Activated CD8-positive, alpha-beta T cell treated with anti-CD3 and anti-CD28 coated beads for 36 hours (primary cell): ENCODE data around the gene LGR6. TPM values are rescaled to one million over a fixed set of nuclear protein-coding genes. Genes with fewer than 3 reads are reported as not detected.
A peak's percentile ranks its signal among the peaks of the same experiment; 100 is the strongest.

Experiments used
- ATAC-seq: fragments of 200-7000 bp; cut with Tn5 transposase; one replicate; pipeline ENCODE4 v1.10.0; 2021; ENCODE audit warnings: mild to moderate bottlenecking, moderate library complexity
- CTCF ChIA-PET: fragments of 350-600 bp; sonication (Branson Sonifier 250); formaldehyde crosslinking; loops from one replicate; lab custom pipeline; 2021; ENCODE audit warnings: antibody characterized with exemption; lab: Charles Lee
- POLR2A ChIA-PET: fragments of 350-600 bp; sonication (Branson Sonifier 250); formaldehyde crosslinking; loops from one replicate; lab custom pipeline; 2021; ENCODE audit warnings: antibody characterized with exemption; lab: Charles Lee
- DNase-seq: peaks from one replicate; pipeline ENCODE4 v3.0.0-alpha.2; 2020
- H3K27ac Mint-ChIP-seq: one replicate; pipeline ENCODE4 v1.8.0; 2021; ENCODE audit warnings: mild to moderate bottlenecking, mixed read lengths
- H3K27me3 Mint-ChIP-seq: one replicate; pipeline ENCODE4 v1.8.0; 2021; ENCODE audit warnings: mixed read lengths
- H3K36me3 Mint-ChIP-seq: one replicate; pipeline ENCODE4 v1.8.0; 2021; ENCODE audit warnings: low read depth, mixed read lengths
- H3K4me1 Mint-ChIP-seq: one replicate; pipeline ENCODE4 v1.8.0; 2021; ENCODE audit warnings: low read depth, mixed read lengths
- H3K4me3 Mint-ChIP-seq: one replicate; pipeline ENCODE4 v1.8.0; 2021; ENCODE audit warnings: mild to moderate bottlenecking, moderate library complexity, mixed read lengths
- H3K9me3 Mint-ChIP-seq: one replicate; pipeline ENCODE4 v1.8.0; 2021; ENCODE audit warnings: mixed read lengths
- CTCF ChIP-seq: fragments of 200-600 bp; IDR thresholded peaks from one replicate; pipeline ENCODE4 v1.8.0; 2022; ENCODE audit warnings: antibody characterized with exemption, mild to moderate bottlenecking
- intact Hi-C: fragments of 100-400 bp; cut with micrococcal nuclease; formaldehyde crosslinking; loops from one replicate; pipeline ENCODE4 v1.10.0; 2022
- total RNA-seq, 2 experiments: library from RNA; stranded (reverse); gene quantifications; one replicate each; pipeline ENCODE4 v1.2.3, GENCODE V29; 2021

The LGR6 gene
- total RNA-seq, 2 experiments from 2014 or later = 0.34 TPM

GRCh38 chr1:202192770-202193613 is 607 bp upstream of the LGR6 start:
- Mint-ChIP-seq H3K4me1 (peaks cover 7% of the 10 kb centered on the region), H3K27me3 (peaks cover 14% of the 10 kb centered on the region), H3K27ac (no peak overlapping the region), H3K4me3 (no peak overlapping the region), H3K9me3 (no peaks in the 10 kb centered on the region), H3K36me3 (no peaks in the 10 kb centered on the region)
- intact Hi-C loops = loop anchor here (2.0 kb wide), 1 partner anchor 126 kb away; no protein-coding TSS in a partner anchor
- peak; percentile 72 for ATAC-seq
- ChIA-PET POLR2A (interaction anchor here (0.6 to 0.7 kb wide), 2 partner anchors 28 to 90 kb away, joined by 3 to 4 read pairs; no protein-coding TSS in a partner anchor), CTCF (interaction anchor here (0.8 to 5.3 kb wide), 44 partner anchors 8 to 527 kb away, joined by 3 to 58 read pairs (median 6); partner anchors contain the start of gene PTPN7)
- peak; percentile 75 for DNase-seq
- TF ChIP-seq CTCF = peak; percentile 85

GRCh38 chr1:202194328-202194648 is 689 bp downstream of the LGR6 start:
- H3K9me3 Mint-ChIP-seq = no peaks in the 10 kb centered on the region
- POLR2A ChIA-PET = no interaction called here
- DNase-seq (no peak), ATAC-seq (no peak)
- H3K27ac Mint-ChIP-seq = no peak overlapping the region
- no peak overlapping the region for H3K4me3 Mint-ChIP-seq
- no peaks in the 10 kb centered on the region for H3K36me3 Mint-ChIP-seq
- peaks cover 14% of the 10 kb centered on the region for H3K27me3 Mint-ChIP-seq
- intact Hi-C loops = no loop called here
- H3K4me1 Mint-ChIP-seq = peaks cover 19% of the 10 kb centered on the region
- TF ChIP-seq CTCF = no peak
- CTCF ChIA-PET = interaction anchor here (1.0 to 5.3 kb wide), 6 partner anchors 12 to 521 kb away, joined by 3 to 58 read pairs (median 12); no protein-coding TSS in a partner anchor

- TF ChIP-seq CTCF = no peak
- H3K27ac Mint-ChIP-seq = no peak overlapping the region
- H3K36me3 Mint-ChIP-seq = no peaks in the 10 kb centered on the region
- ATAC-seq (peak; percentile 24), DNase-seq (no peak)
- H3K9me3 Mint-ChIP-seq = no peaks in the 10 kb centered on the region
- H3K4me1 Mint-ChIP-seq = peaks cover 27% of the 10 kb centered on the region
- no peak overlapping the region for H3K4me3 Mint-ChIP-seq
- peaks cover 14% of the 10 kb centered on the region for H3K27me3 Mint-ChIP-seq
- intact Hi-C loops = no loop called here
- CTCF ChIA-PET = no interaction called here
- POLR2A ChIA-PET = no interaction called here
Observed at GRCh38 chr1:202197653-202198365, 4.2 kb downstream of the LGR6 start.

GRCh38 chr1:202198366-202198724 is 4.7 kb downstream of the LGR6 start:
- no peaks in the 10 kb centered on the region for H3K9me3 Mint-ChIP-seq
- ATAC-seq = no peak
- H3K36me3 Mint-ChIP-seq = no peaks in the 10 kb centered on the region
- TF ChIP-seq CTCF = no peak
- H3K27me3 Mint-ChIP-seq = peaks cover 13% of the 10 kb centered on the region
- peaks cover 27% of the 10 kb centered on the region for H3K4me1 Mint-ChIP-seq
- H3K4me3 Mint-ChIP-seq = no peak overlapping the region
- intact Hi-C loops = no loop called here
- no peak for DNase-seq
- CTCF ChIA-PET = no interaction called here
- POLR2A ChIA-PET = no interaction called here
- H3K27ac Mint-ChIP-seq = no peak overlapping the region
